Fibroblast of skin of right biceps (primary cell): ENCODE measurements around the gene SLC25A11.
"Not testable (repeated sequence)": the region's sequence is repeated elsewhere in the genome, so short reads cannot be mapped to it uniquely, and the experiment has no call there.

Experiments
- DNase-seq: peaks from one replicate; pipeline ENCODE4 v3.0.0-alpha.2; 2013

The SLC25A11 gene

GRCh38 chr17:4944163-4944553, 4.3 kb upstream of the SLC25A11 start:
- no peak for DNase-seq

- DNase-seq, result no peak
These were observed 3.1 kb upstream of the SLC25A11 start for GRCh38 chr17:4942760-4943508.

- DNase-seq, result no peak
These were observed 1.4 kb upstream of the SLC25A11 start for GRCh38 chr17:4941319-4941610.

GRCh38 chr17:4940555-4941318, 891 bp upstream of the SLC25A11 start:
- no peak for DNase-seq

- no peak for DNase-seq
These were observed 375 bp downstream of the SLC25A11 start for GRCh38 chr17:4939546-4939795.

GRCh38 chr17:4938688-4939545, 929 bp downstream of the SLC25A11 start:
- no peak for DNase-seq

- DNase-seq, result no peak
These were observed 1.8 kb downstream of the SLC25A11 start for GRCh38 chr17:4938069-4938491.

GRCh38 chr17:4937553-4937952, 2.3 kb downstream of the SLC25A11 start:
- no peak for DNase-seq

- no peak for DNase-seq
These were observed 3.4 kb downstream of the SLC25A11 start for GRCh38 chr17:4936436-4936835.

- DNase-seq, result no peak
These were observed 4.2 kb downstream of the SLC25A11 start for GRCh38 chr17:4935650-4936049.

- peak; percentile 47 for DNase-seq
These were observed 5.5 kb downstream of the SLC25A11 start for GRCh38 chr17:4934173-4934979.

- DNase-seq, result no peak
These were observed 6.2 kb downstream of the SLC25A11 start for GRCh38 chr17:4933646-4934045.

GRCh38 chr17:4932756-4933155, 7.1 kb downstream of the SLC25A11 start:
- DNase-seq, result no peak

- DNase-seq, result no peak
These were observed 7.9 kb downstream of the SLC25A11 start, which contains the start of gene GP1BA for GRCh38 chr17:4931963-4932362. Gene GP1BA (plus strand): TSS chr17:4932277. CDS start chr17:4932605, 328 bp downstream.

GRCh38 chr17:4928881-4929280, 11.0 kb downstream of the SLC25A11 start:
- no peak for DNase-seq

GRCh38 chr17:4926577-4927335, 13.1 kb downstream of the SLC25A11 start:
- DNase-seq, result not testable (repeated sequence)

GRCh38 chr17:4921320-4921719, 18.5 kb downstream of the SLC25A11 start:
- DNase-seq, result no peak

GRCh38 chr17:4920351-4921048, 19.3 kb downstream of the SLC25A11 start:
- no peak for DNase-seq

- no peak for DNase-seq
These were observed 20.3 kb downstream of the SLC25A11 start for GRCh38 chr17:4919511-4920047.

GRCh38 chr17:4914551-4914950, 25.3 kb downstream of the SLC25A11 start:
- not testable (repeated sequence) for DNase-seq

- no peak for DNase-seq
These were observed 25.9 kb downstream of the SLC25A11 start for GRCh38 chr17:4913994-4914393.
